NCI-H446 (cell line): Measurements from ENCODE around the gene KIFC3.
"Not testable (repeated sequence)": the region's sequence is repeated elsewhere in the genome, so short reads cannot be mapped to it uniquely, and the experiment has no call there.

Experiments used
- DNase-seq, 2 experiments: peaks; one replicate each; lab custom pipeline; 2025; lab: John Stamatoyannopoulos, UW

KIFC3 gene

DNA sequence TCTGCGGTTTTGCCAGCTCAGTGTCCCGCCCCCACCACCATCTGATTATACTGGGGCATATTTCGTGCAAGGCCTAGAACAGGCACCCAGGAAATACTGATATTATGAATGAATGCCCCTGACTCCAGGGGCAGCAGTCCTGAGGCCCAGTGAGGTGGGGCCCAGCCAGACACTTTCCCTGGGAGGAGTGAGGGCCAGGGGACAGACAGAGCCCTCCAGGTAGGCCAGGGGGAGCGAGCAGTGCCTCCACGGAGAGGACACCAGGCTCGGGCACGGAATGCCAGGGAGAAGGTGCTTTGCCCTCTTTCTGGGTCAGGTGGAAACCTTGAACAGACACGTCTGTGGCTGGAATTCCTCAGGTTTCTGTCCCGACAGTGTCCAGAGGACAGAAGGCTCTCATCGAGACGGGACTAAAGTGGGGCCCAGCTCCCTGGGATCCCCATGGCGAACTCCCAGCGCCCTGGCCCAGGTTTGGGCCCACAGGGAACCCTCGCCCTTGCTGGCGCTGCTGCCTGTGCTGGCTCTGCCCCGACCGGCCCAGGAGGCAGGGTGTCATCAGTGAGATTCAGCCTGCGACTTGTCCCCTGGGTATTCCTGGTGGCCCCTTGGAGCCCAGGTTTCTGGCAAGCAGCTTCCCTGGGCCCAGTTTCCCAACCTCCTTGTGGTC lies 62.4 kb downstream of the KIFC3 start:
- DNase-seq, result no peak

DNA sequence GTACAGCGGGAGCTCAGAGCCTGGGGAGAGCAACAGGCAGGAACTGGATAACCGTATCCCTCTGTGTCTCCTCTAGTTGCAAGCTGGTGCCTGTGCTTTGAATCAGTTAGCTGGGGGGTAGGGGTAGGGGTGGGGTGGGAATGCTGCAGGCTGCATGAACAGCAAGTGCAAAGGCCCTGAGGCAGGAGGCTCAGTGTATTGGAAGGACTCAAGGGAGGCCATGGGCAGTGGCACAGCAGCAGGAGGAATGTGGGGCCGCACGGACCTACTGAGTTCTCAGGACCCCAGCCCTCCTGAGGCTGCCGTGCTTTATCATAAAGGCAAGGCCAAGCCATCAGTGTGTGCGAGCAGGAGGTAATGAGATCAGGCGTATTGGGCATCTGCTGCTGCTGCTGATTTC lies 63.4 kb downstream of the KIFC3 start:
- DNase-seq, result no peak

DNA sequence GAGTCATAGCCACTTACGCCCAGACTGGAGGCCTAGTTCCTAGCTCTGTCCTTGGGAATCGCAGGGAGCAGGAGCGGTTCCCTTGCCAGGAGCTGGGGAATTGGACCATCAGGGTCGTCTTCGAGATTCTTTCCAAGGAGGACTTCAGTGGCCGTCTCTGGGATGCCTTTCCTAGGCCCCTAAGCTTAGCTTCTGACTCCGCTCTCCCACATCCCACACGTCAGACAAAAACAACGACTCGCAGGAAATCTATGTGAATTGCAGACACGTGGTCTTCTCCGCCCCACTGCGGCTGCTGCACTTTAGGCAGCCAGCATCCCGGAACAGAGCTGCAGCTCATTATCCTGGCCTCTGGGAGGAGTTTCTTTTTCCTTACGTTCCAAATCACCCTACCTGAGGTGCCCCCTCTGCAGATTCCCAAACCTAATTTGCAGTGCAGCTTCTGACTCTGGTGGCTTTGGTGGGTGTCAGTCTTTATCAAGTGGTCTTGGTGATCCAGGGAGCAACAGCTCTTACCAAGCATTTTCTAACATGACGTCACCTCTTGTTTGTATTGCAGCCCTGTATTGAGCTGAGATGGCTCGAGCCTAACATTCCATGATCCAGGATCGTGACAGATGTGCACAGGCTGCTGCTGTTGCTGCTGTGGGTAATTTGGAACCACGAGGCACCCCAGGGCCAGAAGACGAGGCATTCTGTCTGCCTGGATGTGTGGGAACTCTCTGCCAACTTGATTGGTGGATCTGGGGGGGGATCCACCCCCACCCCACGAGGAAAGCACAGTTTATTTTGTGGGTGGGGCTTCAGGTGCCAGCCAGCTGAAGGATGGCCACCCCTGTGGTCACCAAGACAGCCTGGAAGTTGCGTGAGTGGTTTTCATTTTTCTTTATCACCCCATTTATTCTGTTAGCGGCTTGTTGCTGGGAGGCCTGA lies 65.6 kb downstream of the KIFC3 start:
- no peak for DNase-seq

DNA sequence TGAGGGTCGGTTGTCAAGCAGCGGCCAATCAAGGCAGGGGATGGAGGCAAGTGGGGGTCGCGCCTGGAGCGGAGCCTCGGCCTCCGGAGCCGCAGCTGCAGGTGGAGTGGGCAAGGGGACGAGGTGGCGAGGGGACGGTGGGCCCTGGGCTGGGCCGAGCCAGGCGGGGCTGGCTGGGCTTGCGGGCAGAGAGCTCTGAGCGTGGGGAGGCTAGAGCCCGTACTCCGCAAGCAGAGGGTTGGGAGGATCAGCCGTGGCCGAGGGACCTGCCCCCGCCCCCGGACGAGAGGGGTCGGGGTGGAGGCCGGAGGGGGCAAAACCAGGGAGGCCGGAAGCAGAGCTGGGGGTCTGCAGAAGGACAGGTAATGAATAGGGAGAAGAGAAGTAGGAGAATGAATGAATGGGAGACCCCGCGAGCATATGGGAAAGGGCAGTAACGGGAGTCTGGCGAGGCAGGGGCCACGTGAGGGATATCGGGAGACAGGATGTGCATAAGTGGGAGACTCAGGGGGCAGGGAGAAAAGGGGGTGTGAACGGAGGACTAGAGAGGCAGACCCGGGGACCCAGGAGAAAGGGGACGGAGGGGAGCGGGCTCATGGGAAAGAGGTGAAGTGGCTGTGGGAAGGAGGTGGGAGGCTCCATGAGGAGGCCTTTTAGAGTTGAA lies 66.4 kb downstream of the KIFC3 start, which contains the start of gene KATNB1:
KATNB1 (plus strand) TSS at position 16 of the 664 bp plus-strand sequence. CDS start 1,474 bp downstream, outside the sequence.
- DNase-seq, result no peak

DNA sequence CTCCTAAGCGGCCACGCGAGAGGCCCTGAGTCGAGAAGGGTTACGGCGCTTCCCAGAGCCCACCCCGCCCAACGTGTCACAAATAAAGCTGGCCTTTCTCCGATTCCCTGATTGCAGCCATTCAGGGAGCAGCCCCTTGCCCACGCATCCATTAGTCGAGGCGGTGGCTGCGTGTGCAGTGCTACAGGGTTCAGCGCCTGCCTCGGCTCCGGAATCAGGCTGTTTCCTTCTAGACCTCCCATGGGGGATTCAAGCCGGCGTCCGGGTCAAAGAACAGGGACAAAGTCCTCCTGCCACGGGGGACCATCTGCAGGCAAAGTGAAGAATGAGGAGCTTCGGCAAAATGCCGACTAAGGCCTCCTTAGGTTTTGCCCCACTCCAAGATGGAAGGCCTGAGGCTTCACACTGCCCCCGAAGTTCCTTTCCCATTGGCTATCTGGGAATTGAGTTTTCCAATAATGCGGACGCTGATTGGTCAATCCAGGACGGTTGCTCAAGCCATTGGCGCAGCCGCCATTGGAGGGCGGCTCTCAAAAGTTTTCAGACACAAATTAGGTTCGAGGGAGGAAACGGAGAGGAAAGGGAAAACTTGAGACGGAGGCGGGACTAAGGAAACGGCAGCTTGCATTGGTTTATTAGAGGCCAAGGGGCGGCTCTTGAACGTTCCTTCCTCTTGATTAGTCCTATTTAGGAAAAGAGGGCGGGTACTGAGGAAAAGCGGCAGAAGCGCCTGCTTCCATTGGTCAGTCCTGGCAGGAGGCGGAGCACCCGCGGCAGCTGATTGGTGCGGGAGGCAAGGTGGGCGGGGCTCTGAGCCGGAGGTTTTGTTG lies 67.2 kb downstream of the KIFC3 start:
- peak; percentile 96 to 98 for DNase-seq

DNA sequence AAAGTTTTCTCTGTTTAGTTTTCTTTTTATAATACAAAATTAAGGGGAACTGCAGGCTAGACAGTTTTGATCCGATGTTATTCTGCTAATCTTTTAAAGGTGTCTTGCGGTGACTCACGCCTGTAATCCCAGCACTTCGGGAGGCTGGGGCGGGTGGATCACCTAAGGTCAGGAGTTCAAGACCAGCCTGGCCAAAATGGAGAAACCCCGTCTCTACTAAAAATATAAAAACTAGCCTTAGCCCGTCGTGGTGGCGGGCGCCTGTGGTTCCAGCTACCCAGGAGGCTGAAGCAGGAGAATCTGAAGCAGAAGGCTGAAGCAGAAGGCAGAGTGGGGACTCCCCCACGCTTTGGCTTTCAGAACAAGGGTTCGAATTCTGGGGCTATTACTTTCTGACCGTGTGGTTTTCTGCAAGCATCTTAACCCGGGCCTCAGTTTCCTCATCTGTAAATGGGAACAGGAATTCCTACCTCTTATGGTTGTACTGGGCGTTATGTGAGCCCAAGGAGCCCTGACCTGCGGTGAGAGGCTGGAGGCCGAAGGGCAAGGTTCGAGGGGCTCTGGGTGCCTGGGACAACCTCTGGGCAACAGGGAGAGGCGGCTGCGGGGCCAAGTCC lies 67.9 kb downstream of the KIFC3 start:
- DNase-seq, result no peak

DNA sequence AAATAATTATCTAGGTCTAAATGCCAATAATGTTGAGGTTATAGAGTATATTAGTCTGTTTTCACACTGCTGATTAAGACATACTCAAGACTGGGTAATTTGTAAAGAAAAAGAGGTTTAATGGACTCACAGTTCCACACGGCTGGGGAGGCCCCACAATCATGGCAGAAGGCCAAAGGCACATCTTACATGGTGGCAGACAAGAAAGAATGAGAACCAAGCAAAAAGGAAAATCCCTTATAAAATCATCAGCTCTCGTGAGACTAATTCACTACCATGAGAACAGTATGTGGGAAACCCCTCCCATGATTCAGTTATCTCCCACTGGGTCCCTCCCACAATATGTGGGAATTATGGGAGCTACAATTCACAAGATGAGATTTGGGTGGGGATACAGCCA lies 69.6 kb downstream of the KIFC3 start:
- DNase-seq, result no peak

DNA sequence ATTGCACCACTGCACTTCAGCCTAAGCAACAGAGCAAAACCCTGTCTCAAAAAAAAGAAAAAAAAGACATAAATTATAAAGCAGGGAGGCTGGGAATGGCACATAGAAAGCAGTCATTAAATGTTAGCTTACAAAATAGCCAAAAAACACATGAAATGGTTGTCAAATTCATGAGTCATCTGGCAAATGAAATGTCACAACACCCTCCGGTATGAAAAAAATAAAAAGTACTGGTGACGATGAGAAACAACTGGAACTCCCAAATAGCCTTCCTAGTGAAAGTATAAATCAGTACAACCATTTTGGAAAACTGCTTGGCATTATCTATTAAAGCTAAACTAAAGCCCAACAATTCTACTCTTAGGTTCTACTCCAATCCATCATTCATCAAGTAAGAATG lies 70.3 kb downstream of the KIFC3 start:
- no peak for DNase-seq

DNA sequence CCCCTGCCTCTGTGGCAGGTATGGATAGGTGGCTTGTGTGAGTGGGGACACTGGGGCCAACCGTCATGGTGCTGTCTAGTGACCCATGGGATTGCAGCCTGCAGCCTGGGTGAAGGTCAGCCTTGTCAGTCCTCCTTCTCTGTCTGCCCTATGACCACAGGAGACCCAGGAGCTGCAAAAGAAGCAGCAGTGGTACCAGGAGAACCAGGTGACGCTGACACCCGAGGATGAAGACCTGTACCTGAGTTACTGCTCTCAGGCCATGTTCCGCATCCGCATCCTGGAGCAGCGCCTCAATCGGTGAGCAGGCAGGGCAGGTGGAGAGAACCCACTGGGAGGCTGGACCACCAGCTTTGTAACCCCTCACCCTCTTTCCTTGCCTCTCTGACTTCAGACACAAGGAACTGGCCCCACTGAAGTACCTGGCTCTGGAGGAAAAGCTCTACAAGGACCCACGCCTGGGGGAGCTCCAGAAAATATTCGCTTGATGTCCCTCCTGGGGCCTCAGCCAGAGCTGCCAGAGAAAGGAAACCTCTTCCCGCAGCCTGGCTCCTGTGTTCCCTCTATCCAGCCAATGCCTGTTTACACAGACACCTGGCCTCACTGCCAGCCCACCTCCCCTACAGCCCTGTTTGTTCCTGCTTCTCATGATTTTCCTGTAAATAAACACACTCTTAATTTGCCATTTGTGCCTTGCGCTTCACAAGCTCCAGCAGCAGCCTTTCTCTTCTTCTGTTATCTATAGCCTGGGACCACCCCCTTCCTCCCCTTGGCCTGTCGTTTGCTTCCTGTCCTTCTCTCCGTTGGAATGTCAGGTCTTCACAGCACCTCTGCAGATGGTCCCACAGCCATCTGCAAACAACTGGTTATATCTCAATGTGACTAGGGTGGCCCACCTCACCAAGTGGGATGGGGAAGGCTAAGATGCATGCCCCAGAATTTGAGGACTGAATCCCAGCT lies 71.2 kb downstream of the KIFC3 start:
- no peak for DNase-seq

DNA sequence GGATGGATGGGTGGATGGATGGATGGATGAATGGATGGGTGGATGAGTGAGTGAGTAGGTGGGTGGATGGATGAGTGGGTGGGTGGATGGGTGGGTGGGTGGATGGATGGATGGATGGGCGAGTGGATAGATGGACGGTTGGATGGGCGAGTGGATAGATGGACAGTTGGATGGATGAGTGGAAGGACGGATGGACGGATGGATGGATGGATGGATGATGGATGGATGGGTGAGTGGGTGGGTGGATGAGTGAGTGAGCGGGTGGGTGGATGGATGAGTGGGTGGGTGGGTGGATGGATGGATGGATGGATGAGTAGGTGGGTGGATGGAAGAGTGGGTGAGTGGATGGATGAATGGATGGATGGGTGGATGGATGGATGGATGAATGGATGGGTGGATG lies 72.4 kb downstream of the KIFC3 start:
- DNase-seq, result not testable (repeated sequence)

DNA sequence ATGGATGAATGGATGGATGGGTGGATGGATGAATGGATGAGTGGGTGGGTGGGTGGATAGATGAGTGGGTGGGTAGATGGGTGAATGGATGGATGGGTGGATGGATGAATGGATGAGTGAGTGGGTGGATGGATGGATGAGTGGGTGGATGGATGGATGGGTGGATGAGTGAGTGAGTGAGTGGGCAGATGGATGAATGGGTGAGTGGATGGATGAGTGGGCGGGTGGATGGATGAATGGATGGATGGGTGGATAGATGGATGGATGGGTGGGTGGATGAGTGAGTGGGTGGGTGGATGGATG lies 73.2 kb downstream of the KIFC3 start:
- DNase-seq, result no peak

DNA sequence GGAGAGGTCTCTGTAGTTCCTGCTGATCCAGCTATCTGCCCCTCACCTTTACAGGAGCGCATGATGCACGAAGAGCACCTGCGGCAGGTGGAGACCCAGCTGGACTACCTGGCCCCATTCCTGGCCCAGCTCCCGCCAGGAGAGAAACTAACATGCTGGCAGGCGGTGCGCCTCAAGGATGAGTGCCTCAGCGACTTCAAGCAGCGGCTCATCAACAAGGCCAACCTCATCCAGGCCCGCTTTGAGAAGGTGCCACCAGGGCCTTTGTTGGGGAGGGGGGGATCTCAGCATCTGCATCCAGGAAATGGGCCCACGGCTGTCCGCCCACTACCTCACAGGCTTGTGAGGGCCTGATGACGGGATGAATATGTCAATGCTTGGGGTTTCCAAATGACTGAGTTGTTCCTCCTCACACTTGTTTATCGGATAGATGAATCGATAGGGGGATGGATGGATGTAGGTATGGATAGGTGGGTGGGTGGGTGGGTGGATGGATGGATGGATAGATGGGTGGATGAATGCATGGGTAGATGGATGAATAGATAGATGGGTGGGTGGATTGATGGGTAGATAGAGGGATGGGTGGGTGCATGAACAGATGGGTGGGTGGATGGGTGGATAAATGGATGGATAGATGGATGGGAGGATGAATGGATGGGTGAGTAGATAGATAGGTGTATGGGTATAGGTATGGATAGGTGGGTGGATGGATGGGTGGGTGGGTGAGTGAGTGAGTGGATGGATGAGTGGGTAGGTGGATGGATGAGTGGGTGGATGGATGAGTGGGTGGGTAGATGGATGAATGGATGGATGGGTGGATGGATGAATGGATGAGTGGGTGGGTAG lies 73.7 kb downstream of the KIFC3 start:
- DNase-seq, result no peak

DNA sequence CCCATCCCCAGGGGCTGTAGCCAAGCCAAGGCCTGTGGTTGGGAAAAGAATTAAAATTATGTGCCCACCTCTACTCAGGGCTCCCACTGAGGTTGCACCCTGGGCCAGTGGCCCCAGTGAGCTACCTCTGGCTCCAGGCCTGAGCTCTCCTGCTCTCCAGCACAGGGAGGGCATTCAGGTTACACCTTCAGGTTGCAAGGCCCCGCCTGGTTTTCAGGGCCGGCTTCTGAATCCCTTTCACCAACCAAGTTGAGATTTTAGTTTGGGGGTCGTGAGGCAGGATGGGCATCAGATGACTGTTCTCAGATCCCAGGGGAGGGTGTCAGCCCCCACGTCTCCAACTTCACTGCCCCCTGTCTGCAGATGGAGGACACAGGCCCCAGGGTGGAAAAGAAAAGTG lies 74.7 kb downstream of the KIFC3 start:
- DNase-seq, result no peak

DNA sequence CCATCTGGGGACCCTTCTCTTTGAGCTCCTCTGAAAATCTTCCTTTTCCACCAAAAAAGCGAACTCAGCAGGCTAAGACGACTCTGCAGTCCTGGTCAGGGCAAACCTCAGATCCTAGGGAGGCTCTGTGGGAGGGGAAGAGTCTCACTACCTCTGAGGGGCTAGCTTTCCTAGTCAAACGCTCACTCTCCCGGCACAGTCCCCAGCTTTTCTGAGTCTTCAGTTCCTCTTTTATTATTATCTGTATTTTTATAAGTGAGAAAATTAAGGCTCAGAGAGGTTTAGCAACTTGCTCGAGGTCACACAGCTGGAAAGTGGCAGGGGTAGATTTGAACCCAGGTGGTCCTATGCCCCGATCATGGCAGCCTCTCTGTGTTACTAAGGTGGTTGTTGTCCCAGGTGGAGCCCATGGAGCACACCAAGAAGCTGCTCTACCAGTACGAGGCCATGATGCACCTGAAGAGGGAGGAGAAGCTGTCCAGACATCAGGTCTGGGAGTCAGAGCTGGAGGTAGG lies 75.8 kb downstream of the KIFC3 start:
- no peak for DNase-seq

DNA sequence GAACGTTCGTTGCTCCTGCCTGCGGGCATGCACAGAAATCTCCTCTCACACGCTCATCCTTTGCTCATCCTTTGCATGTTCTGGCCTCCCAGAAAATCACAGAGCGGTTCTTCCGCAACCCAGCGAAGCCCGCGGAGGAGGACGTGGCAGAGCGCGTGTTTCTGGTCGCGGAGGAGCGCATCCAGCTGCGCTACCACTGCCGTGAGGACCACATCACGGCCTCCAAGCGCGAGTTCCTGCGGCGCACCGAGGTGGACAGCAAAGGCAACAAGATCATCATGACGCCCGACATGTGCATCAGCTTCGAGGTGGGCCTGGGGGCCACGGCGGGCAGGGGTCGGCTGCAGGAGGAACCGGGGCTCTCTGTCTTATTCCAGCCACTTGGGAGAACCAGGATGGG lies 76.3 kb downstream of the KIFC3 start:
- DNase-seq, result no peak

DNA sequence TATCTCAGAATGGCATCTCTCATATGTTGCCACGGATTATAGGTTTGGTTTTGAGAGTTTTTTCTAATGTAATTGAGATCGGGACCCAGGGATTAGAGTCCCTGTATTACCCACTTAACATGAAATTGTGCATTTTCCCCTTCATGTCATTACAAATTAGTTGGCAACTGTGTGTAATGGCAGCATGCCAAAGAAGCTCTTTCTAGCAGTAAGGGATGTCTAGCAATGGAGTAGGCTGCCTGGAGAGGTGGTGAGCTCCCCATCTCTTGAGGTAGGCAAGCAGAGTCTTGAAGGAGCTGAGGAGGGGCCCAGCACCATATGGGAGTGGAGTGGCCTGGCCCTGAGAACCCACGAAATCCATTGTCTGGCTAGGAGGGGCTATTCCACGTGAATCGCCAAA lies 76.7 kb downstream of the KIFC3 start:
- peak in 1 of 2 experiments; percentile 4 for DNase-seq

DNA sequence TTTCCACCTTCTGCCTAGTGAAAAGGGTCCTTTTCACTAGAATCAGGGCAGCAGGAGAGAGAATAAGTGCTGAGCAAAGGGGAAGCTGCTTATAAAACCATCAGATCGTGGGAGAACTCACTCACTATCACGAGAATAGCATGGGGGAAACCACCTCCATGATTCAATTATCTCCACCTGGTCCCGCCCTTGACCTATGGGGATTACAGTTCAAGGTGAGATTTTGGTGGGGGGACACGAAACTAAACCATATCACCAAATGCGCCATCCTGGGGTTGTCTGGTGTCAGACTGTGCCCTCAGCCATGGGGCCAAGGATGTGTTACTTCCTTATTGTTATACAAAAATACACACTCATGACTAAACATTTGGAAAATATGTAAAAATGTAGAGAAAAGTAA lies 77.1 kb downstream of the KIFC3 start:
- DNase-seq, result no peak

DNA sequence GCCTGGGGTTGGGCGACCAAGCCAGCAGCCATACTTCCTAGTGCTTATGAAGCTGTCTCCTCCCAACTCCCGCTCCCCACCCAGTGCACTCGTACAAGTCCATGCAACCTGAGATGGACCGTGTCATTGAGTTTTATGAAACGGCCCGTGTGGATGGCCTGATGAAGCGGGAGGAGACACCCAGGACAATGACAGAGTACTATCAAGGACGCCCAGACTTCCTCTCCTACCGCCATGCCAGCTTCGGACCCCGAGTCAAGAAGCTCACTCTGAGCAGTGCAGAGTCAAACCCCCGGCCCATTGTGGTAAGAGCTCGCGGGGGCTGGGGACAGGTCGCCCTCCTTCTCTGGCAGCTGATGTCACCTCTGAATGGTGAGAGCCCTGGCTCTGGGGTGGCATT lies 77.8 kb downstream of the KIFC3 start:
- no peak for DNase-seq

DNA sequence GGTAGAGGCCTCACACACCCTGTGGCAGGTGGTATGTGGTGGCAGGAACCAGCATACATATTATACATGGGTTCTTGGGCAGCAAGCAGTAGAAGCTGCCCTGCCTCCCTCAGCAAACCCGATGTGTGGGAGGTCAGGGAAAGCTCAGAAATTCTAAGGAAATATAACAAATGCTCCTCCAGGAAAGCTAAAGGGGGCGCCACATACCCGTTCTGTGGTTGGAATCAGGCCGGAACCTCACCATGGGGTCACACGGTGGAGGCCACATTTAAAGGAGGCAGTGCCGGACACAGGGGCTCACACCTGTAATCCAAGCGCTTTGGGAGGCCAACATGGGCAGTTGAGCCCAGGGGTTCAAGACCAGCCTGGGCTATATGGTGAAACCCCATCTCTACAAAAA lies 79.1 kb downstream of the KIFC3 start:
- no peak for DNase-seq
